Measurements from ENCODE around the gene TMEM269. TPM values are rescaled to one million over a fixed set of nuclear protein-coding genes. Genes with fewer than 3 reads are reported as not detected.

The TMEM269 gene
- total RNA-seq: under 1 TPM; 0.14 to 0.62 TPM

DNA sequence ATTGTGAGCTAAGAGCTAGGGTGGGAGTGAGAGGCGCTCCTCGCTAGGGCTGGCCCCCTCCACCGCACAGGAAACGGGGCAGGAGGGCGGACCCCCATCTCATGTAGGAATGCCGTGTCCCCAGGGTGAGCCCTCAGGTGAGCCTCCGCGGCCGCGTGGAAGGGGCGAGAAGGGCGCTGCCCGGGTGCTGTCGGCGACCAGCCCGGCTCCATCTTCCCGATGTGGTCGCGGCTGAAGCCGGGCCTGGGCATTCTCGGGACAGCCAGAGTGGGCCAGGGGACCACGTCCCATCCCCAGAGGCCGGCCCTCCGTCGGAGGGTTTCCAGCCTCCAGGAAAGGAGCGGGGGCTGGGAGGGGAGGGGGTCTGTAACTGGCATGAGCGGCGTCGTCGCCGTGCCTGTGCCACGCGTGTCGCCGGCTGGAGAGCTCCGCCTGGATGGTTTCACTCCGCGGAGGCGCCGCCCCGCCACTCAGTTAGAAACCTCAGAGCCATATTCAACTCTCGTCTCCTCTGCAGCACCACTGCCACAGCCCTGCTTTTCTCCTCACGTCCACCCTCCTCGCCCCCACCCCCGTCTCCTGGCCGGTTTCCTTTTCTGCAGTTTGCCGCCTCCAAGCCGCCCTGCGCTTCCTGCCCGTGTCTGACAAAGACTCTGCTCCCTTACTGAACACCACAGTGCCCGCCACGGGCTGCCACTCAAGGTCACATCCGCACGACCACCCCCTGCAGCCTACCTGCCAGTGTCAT is at the start of gene TMEM269:
TMEM269 (plus strand) TSS at position 46 of the 748 bp plus-strand sequence. CDS start 4,903 bp downstream, outside the sequence.
- Histone ChIP-seq H3K27me3 (replicated peaks; ENCODE audit: insufficient read depth) (no peaks in the 10 kb centered on the region), H3K36me3 (no peaks in the 10 kb centered on the region), H3K4me3 (peak within 1 kb of the TSS; percentile 2 to 19), H3K27ac (no peak within 1 kb of the TSS), H3K9me3 (no peaks in the 10 kb centered on the region), H3K4me1 (replicated peaks) (no peaks in the 10 kb centered on the region)
- no peak for TF ChIP-seq POLR2AphosphoS5 (IDR thresholded peaks at IDR 0.05)
- TF ChIP-seq, protein P1, sequence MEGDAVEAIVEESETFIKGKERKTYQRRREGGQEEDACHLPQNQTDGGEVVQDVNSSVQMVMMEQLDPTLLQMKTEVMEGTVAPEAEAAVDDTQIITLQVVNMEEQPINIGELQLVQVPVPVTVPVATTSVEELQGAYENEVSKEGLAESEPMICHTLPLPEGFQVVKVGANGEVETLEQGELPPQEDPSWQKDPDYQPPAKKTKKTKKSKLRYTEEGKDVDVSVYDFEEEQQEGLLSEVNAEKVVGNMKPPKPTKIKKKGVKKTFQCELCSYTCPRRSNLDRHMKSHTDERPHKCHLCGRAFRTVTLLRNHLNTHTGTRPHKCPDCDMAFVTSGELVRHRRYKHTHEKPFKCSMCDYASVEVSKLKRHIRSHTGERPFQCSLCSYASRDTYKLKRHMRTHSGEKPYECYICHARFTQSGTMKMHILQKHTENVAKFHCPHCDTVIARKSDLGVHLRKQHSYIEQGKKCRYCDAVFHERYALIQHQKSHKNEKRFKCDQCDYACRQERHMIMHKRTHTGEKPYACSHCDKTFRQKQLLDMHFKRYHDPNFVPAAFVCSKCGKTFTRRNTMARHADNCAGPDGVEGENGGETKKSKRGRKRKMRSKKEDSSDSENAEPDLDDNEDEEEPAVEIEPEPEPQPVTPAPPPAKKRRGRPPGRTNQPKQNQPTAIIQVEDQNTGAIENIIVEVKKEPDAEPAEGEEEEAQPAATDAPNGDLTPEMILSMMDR (IDR thresholded peaks at IDR 0.05): no peak
- 14% methylated on average over 30 of the region's 54 CpGs for WGBS
- intact Hi-C loops (cut with DNase I): no loop called here
- DNase-seq (ENCODE audit: low spot score): no peak

GRCh38 chr1:42735056-42735455 is 49.7 kb upstream of the TMEM269 start:
- TF ChIP-seq POLR2AphosphoS5 (IDR thresholded peaks at IDR 0.05): no peak
- TF ChIP-seq, protein P1 (IDR thresholded peaks at IDR 0.05): no peak
- TF ChIP-seq POLR2A (IDR thresholded peaks at IDR 0.05): no peak
- Histone ChIP-seq H3K9me3 (no peaks in the 10 kb centered on the region), H3K27me3 (replicated peaks; ENCODE audit: insufficient read depth) (no peaks in the 10 kb centered on the region), H3K27ac (no peak overlapping the region), H3K4me1 (replicated peaks) (no peaks in the 10 kb centered on the region), H3K4me3 (no peak overlapping the region), H3K36me3 (no peaks in the 10 kb centered on the region)
- no peak for DNase-seq (ENCODE audit: low spot score)
- WGBS: 77% methylated on average over 11 of the region's 11 CpGs
- intact Hi-C loops (cut with DNase I): no loop called here

DNA sequence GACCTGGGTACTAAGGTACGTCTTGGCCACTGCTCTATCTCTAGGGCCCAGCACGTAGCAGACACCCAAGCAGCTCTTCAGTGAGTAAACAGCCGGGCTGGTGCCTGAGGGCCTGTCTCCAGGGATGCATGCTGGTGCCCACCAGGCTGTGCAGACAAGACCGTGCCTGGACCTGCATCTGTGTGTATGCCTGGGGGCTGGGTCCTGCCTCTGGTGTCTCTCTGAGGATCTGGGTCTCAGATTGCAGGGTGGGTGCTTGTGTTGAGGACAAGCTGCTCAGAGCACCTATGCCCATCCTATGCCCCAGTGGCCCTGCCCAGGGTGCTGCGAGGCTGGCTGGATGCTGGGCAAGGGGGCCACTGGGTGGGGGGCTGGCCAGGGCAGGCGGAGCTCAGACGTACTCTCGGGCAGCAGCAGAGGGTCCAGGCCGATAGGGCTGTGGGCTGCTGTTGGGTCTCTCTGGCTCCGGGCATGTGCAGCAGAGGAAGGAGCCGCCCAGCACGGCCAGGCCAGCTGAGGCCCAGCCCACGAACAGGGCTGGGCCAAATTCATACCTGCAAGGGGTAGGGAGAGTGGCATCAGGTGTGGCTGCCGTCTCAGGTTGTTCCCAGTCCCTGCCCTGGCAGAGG is 49.2 kb upstream of the TMEM269 start:
- WGBS: 35% methylated on average over 13 of the region's 14 CpGs
- intact Hi-C loops (cut with DNase I): no loop called here
- H3K4me1 ChIP-seq (replicated peaks): no peaks in the 10 kb centered on the region
- no peaks in the 10 kb centered on the region for H3K27me3 ChIP-seq (replicated peaks; ENCODE audit: insufficient read depth)
- H3K36me3 ChIP-seq: no peaks in the 10 kb centered on the region
- DNase-seq (ENCODE audit: low spot score): no peak
- no peak overlapping the region for H3K27ac ChIP-seq
- H3K4me3 ChIP-seq: no peak overlapping the region
- TF ChIP-seq POLR2A (IDR thresholded peaks at IDR 0.05): no peak
- no peak for TF ChIP-seq POLR2AphosphoS5 (IDR thresholded peaks at IDR 0.05)
- TF ChIP-seq, protein P1 (IDR thresholded peaks at IDR 0.05): no peak
- no peaks in the 10 kb centered on the region for H3K9me3 ChIP-seq

- Histone ChIP-seq H3K9me3 (no peaks in the 10 kb centered on the region), H3K27ac (no peak overlapping the region), H3K4me1 (replicated peaks) (no peaks in the 10 kb centered on the region), H3K36me3 (no peaks in the 10 kb centered on the region), H3K4me3 (no peak overlapping the region), H3K27me3 (replicated peaks; ENCODE audit: insufficient read depth) (no peaks in the 10 kb centered on the region)
- DNase-seq (ENCODE audit: low spot score): no peak
- TF ChIP-seq POLR2AphosphoS5 (IDR thresholded peaks at IDR 0.05) (no peak), POLR2A (IDR thresholded peaks at IDR 0.05) (no peak)
- TF ChIP-seq, protein P1 (IDR thresholded peaks at IDR 0.05): no peak
- 67% methylated on average over 4 of the region's 4 CpGs for WGBS
- intact Hi-C loops (cut with DNase I): no loop called here
Measured at GRCh38 chr1:42736152-42736551, 48.6 kb upstream of the TMEM269 start.
